ENCODE measurements around the gene CSMD2.

CSMD2 gene

DNA sequence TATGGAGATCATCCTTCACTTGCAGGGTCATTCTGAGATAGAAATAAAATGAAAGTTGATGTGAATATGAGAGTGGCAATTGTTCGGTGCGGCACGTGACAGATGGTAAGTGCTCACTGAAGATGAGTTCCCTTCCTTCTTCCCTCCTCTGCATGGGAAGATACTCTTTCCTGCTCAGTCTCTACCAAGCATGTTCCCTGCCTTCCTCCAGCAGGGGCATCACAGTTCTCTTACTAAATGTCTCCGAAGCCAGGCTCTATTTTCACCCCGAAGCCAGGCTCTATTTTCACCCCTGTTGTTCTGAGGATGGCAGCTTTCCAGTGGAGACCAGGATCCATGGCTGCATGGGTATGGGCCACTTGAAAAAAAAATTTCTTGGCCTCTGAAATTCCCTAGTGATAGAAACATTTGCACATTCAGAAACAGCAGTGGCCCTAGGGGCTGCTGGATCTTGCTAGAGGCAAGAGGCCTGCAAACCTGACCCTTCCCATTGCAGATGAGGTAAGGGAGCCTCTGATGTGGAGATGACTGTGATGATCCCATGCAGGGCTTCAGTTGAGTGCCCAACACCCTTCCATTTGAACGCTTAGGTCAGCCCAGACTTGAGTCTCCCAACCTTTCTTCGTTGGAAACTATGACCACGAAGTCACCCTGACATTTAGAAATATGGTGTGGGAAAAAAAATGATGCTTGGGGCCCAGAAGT, 424.8 kb downstream of the CSMD2 start:
- no peak for DNase-seq

DNA sequence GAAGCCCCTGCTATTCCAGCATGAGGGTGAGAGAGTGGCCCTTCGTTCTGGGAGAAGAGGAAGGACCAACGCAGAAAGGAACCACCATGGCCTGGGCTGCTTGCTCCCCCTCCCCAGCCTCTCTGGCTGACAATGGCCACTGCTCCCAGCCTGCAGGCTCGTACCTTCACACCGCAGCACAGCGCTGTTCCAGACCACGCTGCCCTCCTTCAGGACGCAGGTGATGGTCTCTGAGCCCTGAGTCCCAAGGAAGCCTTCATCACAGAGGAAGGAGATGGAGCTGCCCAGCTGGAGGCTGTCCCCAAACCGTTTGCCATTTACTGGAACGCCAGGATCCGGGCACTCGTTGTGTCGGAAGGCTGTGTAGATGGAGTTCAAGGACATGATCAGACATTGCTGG, 426.1 kb downstream of the CSMD2 start:
- no peak for DNase-seq

GRCh38 chr1:33738536-33738935, 426.5 kb downstream of the CSMD2 start:
- DNase-seq: no peak

- no peak for DNase-seq
Measured at GRCh38 chr1:33736496-33736895, 428.5 kb downstream of the CSMD2 start.

- DNase-seq: no peak
Measured at GRCh38 chr1:33735624-33736023, 429.4 kb downstream of the CSMD2 start.

DNA sequence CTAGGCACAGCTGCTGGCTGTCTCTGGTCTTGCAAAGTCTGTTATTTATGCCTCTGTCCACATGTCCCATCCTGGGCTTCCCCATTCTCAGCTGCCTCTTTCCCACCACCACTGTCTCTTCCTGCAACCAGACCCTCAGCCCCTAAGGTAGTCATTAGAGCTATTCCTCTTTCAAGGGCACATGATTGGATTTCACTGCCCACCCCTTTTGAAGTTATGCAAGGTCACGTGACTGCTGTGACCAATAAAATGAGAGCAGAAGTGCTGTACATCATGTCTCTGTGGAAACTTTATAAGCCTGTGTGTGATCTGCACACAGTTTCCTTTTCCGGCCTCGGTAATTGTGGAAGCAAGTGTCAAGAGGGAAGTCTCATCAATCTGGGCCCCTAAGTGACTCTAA, 437.7 kb downstream of the CSMD2 start:
- no peak for DNase-seq

DNA sequence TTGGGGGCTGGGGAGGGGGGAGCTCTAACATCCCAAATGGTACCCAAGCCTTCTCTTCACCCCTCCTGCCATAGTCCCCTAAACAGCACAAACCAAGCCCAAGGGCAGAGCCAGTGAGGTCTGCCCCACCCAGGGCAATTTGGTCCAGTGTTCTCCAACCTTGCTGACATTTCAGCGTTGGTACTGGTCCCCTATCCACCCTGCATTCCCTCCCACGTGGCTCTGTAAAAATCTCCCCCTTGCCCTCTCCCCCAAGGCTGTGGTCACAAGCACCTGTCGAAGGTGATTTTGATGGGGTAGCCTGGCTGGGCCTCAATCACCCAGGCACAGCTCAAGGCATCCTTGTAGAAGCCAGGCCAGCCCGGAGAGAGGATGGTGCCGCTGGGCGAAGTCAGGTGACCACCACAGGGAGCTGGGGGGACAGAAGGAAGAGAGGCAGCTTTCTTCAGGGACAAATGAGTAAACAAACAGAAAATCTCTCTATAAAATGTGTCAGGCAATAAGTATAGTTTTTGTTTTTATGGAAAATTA, 438.7 kb downstream of the CSMD2 start:
- DNase-seq: no peak

GRCh38 chr1:33725556-33726160, 439.4 kb downstream of the CSMD2 start:
- no peak for DNase-seq

GRCh38 chr1:33725037-33725436, 440.0 kb downstream of the CSMD2 start:
- DNase-seq: no peak

- no peak for DNase-seq
Measured at GRCh38 chr1:33724348-33724747, 440.7 kb downstream of the CSMD2 start.

GRCh38 chr1:33723251-33723650, 441.8 kb downstream of the CSMD2 start:
- no peak for DNase-seq

- DNase-seq: no peak
Measured at GRCh38 chr1:33721301-33721815, 443.7 kb downstream of the CSMD2 start.

DNA sequence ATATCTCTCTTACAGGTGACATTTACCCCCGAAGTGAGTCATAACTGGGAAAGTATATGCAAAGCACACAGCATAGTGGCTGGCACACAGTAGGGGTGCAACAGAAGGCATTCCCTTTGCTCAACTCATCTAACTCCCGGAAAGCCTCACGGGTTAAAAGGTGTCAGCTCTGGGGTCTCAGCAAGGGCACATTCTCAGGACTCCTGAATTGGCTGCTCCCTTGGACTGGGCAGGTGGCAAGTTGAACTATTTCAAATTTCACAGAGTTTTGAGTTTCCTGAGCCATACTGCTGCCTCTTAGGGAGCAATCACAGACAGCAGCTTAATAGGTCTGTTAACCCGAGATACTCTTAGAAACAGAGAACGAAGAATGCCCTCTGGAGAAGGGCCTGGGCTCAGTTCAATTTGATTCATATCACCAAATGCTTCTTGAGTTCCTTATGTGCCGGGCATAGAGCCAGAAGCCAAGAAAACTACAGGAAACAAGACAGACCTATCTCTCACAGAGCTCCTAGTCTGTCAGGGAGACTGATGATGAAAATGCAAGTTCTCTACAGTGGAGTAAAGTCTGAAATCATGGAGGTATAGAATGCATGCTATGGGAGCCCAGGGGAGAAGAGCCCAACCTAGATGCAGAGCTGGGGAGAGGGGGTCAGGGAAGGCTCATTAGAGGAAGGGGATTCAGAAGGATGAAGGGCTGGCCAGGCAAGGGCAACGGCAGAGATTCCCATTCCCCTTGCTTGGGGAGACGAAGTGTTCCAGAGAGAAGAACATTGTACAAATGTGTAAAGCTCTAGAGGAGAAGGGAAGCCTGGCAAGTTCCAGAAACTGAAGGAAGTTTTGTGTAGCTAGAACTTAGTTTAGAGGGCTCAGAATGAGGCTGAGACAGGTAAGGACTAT, 445.0 kb downstream of the CSMD2 start:
- DNase-seq: no peak

DNA sequence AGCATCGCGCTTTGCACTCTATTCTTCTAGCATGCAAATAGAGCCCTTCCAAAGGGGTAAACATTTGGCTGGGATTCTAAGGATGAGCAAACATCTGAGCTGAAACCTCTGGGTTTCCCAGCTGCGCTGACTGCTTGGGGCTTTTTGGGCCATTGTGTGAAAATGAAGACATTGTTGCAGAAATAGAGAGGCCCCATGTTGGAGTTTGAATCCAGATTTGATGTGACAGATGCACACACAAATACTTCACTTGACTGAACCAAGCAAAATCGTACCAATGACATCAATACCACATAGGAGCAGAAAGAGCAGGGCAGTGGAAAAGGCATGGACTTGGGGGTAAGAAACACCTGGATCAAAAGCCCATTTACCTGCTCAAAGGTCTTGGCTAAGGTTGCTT, 445.7 kb downstream of the CSMD2 start:
- no peak for DNase-seq

DNA sequence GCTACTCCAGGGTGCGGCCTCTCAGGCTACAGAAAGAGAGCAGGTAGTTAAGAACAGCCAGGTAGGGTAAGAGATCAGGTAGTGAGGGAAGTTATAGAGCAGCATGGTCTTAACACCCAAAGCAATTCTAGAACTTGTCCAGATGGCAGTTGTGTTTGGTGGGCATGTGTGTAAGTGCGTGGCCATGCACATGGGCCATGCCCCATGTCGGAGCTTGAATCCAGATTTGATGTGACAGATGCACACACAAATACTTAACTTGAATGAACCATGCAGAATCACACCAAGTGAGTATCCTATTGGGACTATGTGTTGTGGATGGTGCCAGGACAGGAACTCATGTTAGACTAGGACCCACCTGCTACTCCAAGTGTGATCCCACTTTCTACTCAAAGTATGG, 446.8 kb downstream of the CSMD2 start:
- no peak for DNase-seq

DNA sequence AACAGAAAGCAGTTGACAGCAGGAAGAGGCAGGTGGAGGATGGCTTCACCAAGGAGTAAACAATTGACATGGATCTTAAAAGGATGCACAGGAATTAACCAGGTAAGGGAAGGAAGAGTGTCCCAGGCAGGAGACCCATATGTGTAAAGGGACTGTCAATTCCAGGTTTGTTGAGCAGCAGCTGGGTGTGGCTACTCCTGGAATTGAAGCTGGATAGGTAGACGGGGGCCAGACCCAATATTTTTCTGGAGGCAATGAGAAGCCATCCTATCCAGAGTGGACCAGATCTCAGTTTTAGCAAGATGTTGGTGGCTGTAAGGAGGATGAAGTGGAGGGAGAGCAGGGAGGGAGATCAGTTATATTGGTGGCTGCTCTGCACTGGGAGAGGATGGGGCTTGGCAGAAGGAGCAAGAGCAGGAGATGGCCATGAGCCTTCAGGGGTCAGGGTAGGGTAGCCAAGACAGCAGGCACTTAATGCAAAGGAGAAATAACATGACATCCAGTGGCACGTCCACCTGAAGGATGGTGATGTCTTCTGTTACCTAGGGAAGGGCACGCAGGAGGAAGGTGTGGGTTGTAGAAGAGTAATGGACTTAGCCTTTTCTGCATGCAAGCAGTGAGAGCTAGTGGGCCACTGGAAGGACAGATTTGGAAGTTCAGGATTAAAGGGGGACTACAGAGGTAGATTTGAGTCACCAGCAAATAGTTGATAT, 447.9 kb downstream of the CSMD2 start:
- no peak for DNase-seq

- DNase-seq: no peak
Measured at GRCh38 chr1:33715195-33715811, 449.7 kb downstream of the CSMD2 start.

- no peak for DNase-seq
Measured at GRCh38 chr1:33714421-33714820, 450.6 kb downstream of the CSMD2 start.

- no peak for DNase-seq
Measured at GRCh38 chr1:33713058-33713877, 451.8 kb downstream of the CSMD2 start.

- no peak for DNase-seq
Measured at GRCh38 chr1:33712186-33712585, 452.8 kb downstream of the CSMD2 start.

GRCh38 chr1:33711511-33711910, 453.5 kb downstream of the CSMD2 start:
- no peak for DNase-seq

Data from T-helper 9 cell (primary cell).